Measurements from ENCODE around the gene GRK7. TPM values are rescaled to one million over a fixed set of nuclear protein-coding genes. Genes with fewer than 3 reads are reported as not detected.
"Not testable (repeated sequence)": the region's sequence is repeated elsewhere in the genome, so short reads cannot be mapped to it uniquely, and the experiment has no call there.

GRK7 gene
- total RNA-seq, 2 donors from 2014 or later: not detected

DNA sequence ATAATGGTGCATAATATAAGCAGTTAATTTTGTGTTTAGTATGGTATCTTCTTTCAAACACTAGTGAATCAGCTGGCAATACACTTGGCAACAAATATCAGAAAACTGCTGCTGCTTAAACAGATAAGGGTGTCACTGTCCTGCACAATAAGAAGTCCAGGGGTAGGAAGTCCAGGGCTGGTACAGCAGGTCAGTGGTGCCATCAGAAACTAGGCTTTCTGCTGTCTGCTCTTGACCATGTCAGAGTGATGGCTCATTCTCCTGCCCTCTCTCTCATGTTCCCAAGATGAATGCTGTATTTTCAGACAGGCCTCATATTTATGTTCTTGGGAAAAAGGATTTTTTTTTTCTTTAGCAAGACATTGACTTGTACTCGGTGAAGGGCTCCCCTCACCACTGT lies 9.2 kb upstream of the GRK7 start:
- no peak overlapping the region for H3K4me3 ChIP-seq (ENCODE audit: low read length)
- H3K27me3 ChIP-seq (ENCODE audit: control insufficient read depth, insufficient read depth, low read length, poor library complexity, severe bottlenecking): no peaks in the 10 kb centered on the region
- 80 to 82% methylated on average over 1 of the region's 1 CpG for WGBS, 2 experiments (ENCODE audit: insufficient coverage in 1 of 2, insufficient read length in 1 of 2)
- H3K36me3 ChIP-seq (ENCODE audit: control insufficient read depth, insufficient read depth, low read length): peaks cover 5% of the 10 kb centered on the region
- no peaks in the 10 kb centered on the region for H3K9me3 Mint-ChIP-seq
- no peak for DNase-seq
- TF ChIP-seq, protein P1, sequence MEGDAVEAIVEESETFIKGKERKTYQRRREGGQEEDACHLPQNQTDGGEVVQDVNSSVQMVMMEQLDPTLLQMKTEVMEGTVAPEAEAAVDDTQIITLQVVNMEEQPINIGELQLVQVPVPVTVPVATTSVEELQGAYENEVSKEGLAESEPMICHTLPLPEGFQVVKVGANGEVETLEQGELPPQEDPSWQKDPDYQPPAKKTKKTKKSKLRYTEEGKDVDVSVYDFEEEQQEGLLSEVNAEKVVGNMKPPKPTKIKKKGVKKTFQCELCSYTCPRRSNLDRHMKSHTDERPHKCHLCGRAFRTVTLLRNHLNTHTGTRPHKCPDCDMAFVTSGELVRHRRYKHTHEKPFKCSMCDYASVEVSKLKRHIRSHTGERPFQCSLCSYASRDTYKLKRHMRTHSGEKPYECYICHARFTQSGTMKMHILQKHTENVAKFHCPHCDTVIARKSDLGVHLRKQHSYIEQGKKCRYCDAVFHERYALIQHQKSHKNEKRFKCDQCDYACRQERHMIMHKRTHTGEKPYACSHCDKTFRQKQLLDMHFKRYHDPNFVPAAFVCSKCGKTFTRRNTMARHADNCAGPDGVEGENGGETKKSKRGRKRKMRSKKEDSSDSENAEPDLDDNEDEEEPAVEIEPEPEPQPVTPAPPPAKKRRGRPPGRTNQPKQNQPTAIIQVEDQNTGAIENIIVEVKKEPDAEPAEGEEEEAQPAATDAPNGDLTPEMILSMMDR (conservative IDR thresholded peaks at IDR 0.05): no peak
- H3K4me1 ChIP-seq (ENCODE audit: control insufficient read depth, insufficient read depth, low read length): no peaks in the 10 kb centered on the region
- H3K9me3 ChIP-seq (ENCODE audit: control insufficient read depth, low read length): no peaks in the 10 kb centered on the region
- no peak overlapping the region for H3K27ac ChIP-seq (ENCODE audit: low read depth, low read length)
- H3K4me3 Mint-ChIP-seq: no peak overlapping the region
- no peaks in the 10 kb centered on the region for H3K27me3 Mint-ChIP-seq (ENCODE audit: insufficient read depth)
- H3K27ac Mint-ChIP-seq: no peak overlapping the region
- H3K4me1 Mint-ChIP-seq: no peaks in the 10 kb centered on the region
- no peak overlapping the region for H3K9ac ChIP-seq (ENCODE audit: extremely low read depth, low read length, poor library complexity, severe bottlenecking)
- peaks cover 5% of the 10 kb centered on the region for H3K36me3 Mint-ChIP-seq (ENCODE audit: low read depth)

DNA sequence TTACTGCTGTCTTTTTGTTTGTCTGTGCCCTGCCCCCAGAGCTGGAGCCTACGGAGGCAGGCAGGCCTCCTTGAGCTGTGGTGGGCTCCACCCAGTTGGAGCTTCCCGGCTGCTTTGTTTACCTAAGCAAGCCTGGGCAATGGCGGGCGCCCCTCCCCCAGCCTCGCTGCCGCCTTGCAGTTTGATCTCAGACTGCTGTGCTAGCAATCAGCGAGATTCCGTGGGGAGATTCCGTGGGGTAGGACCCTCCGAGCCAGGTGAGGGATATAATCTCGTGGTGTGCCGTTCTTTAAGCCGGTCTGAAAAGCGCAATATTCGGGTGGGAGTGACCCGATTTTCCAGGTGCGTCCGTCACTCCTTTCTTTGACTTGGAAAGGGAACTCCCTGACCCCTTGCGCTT lies 656 bp upstream of the GRK7 start:
- not testable (repeated sequence) for H3K9me3 Mint-ChIP-seq; H3K9ac ChIP-seq (ENCODE audit: extremely low read depth, low read length, poor library complexity, severe bottlenecking); H3K27ac Mint-ChIP-seq; H3K9me3 ChIP-seq (ENCODE audit: control insufficient read depth, low read length); H3K36me3 ChIP-seq (ENCODE audit: control insufficient read depth, insufficient read depth, low read length); H3K27me3 Mint-ChIP-seq (ENCODE audit: insufficient read depth); H3K4me1 ChIP-seq (ENCODE audit: control insufficient read depth, insufficient read depth, low read length); H3K36me3 Mint-ChIP-seq (ENCODE audit: low read depth); H3K4me1 Mint-ChIP-seq; H3K27ac ChIP-seq (ENCODE audit: low read depth, low read length); DNase-seq; H3K4me3 ChIP-seq (ENCODE audit: low read length)
- 49 to 65% methylated on average over 4 to 17 of the region's 19 CpGs for WGBS, 2 experiments (ENCODE audit: insufficient coverage in 1 of 2, insufficient read length in 1 of 2)
- peaks cover 11% of the 10 kb centered on the region for H3K27me3 ChIP-seq (ENCODE audit: control insufficient read depth, insufficient read depth, low read length, poor library complexity, severe bottlenecking)
- H3K4me3 Mint-ChIP-seq: peak overlapping the region; percentile 15

DNA sequence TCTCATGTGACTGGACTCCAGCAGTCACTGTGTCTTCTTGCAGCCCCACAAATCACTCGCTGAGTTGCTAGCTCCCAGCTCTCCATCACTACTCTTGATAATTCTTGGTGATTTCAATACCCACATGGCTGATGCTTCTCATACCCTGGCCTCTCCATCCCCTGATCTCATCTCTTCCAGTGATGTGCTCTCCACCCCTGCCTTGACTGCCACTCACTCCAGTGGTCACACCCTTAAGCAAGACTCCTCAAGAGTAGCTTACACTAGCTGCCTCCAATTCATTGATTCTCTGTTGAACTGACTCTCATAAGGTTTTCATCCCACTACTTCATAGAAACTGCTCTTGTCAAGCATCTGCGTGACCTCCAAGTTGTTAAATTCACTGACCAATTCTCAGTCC lies 837 bp downstream of the GRK7 start:
- H3K27ac ChIP-seq (ENCODE audit: low read depth, low read length): no peak overlapping the region
- H3K36me3 ChIP-seq (ENCODE audit: control insufficient read depth, insufficient read depth, low read length): no peaks in the 10 kb centered on the region
- H3K27me3 ChIP-seq (ENCODE audit: control insufficient read depth, insufficient read depth, low read length, poor library complexity, severe bottlenecking): peaks cover 26% of the 10 kb centered on the region
- H3K4me3 ChIP-seq (ENCODE audit: low read length): no peak overlapping the region
- H3K9ac ChIP-seq (ENCODE audit: extremely low read depth, low read length, poor library complexity, severe bottlenecking): no peak overlapping the region
- H3K27ac Mint-ChIP-seq: no peak overlapping the region
- WGBS, 2 experiments (ENCODE audit: insufficient coverage in 1 of 2, insufficient read length in 1 of 2): 96 to 100% methylated on average over 2 of the region's 2 CpGs
- H3K9me3 Mint-ChIP-seq: no peaks in the 10 kb centered on the region
- H3K4me1 Mint-ChIP-seq: no peaks in the 10 kb centered on the region
- H3K4me1 ChIP-seq (ENCODE audit: control insufficient read depth, insufficient read depth, low read length): peaks cover under 1% of the 10 kb centered on the region
- H3K27me3 Mint-ChIP-seq (ENCODE audit: insufficient read depth): peaks cover 16% of the 10 kb centered on the region
- no peaks in the 10 kb centered on the region for H3K36me3 Mint-ChIP-seq (ENCODE audit: low read depth)
- DNase-seq: no peak
- TF ChIP-seq, protein P1 (conservative IDR thresholded peaks at IDR 0.05): no peak
- H3K4me3 Mint-ChIP-seq: no peak overlapping the region
- peaks cover 9% of the 10 kb centered on the region for H3K9me3 ChIP-seq (ENCODE audit: control insufficient read depth, low read length)

DNA sequence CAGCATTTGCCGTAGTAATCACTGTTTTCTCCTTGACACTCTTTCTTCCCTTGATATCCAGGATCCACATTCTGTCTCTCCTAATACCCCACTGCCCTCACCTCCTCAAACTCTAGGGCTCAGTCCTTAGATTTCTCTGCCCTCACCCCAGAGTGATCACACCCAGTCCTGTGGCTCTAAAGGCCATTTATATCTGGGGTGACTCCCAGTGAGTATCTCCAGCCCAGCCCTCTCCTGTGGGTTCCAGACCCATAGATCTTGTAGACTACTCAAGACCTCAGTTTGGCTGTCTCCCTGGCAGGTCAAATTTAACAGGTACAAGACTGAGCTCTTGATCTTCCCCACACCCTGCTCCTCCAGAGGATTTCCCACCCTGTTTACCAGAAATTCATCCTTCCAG lies 1.3 kb downstream of the GRK7 start:
- TF ChIP-seq, protein P1 (conservative IDR thresholded peaks at IDR 0.05): no peak
- no peak for DNase-seq
- Mint-ChIP-seq H3K27ac (no peak overlapping the region), H3K4me3 (no peak overlapping the region), H3K9me3 (no peaks in the 10 kb centered on the region), H3K4me1 (peaks cover 3% of the 10 kb centered on the region), H3K36me3 (ENCODE audit: low read depth) (no peaks in the 10 kb centered on the region), H3K27me3 (ENCODE audit: insufficient read depth) (peaks cover 20% of the 10 kb centered on the region)
- Histone ChIP-seq H3K4me3 (ENCODE audit: low read length) (no peak overlapping the region), H3K27me3 (ENCODE audit: control insufficient read depth, insufficient read depth, low read length, poor library complexity, severe bottlenecking) (peaks cover 27% of the 10 kb centered on the region), H3K9me3 (ENCODE audit: control insufficient read depth, low read length) (peaks cover 9% of the 10 kb centered on the region), H3K9ac (ENCODE audit: extremely low read depth, low read length, poor library complexity, severe bottlenecking) (no peak overlapping the region), H3K36me3 (ENCODE audit: control insufficient read depth, insufficient read depth, low read length) (no peaks in the 10 kb centered on the region), H3K27ac (ENCODE audit: low read depth, low read length) (no peak overlapping the region), H3K4me1 (ENCODE audit: control insufficient read depth, insufficient read depth, low read length) (peaks cover 3% of the 10 kb centered on the region)
- WGBS, 2 experiments (ENCODE audit: insufficient coverage in 1 of 2, insufficient read length in 1 of 2): 91 to 100% methylated on average over 1 of the region's 1 CpG

Data from endodermal cell (in vitro differentiated cells).